A673 (cell line): Measurements from ENCODE around the gene ZNFX1. TPM values are rescaled to one million over a fixed set of nuclear protein-coding genes. Genes with fewer than 3 reads are reported as not detected.
A peak's percentile ranks its signal among the peaks of the same experiment; 100 is the strongest.

Experiments used
- BruUV-seq: library from RNA; stranded (reverse); fragments of 400-500 nt; replicated peaks from 2 replicates; lab custom pipeline; 2021; lab: Mats Ljungman, UMichigan
- CTCF ChIA-PET: fragments of 300-600 bp; sonication (Branson Sonifier 250); formaldehyde crosslinking; loops from one replicate; lab custom pipeline; 2022; ENCODE audit warnings: antibody characterized with exemption; lab: Charles Lee
- POLR2A ChIA-PET: fragments of 300-600 bp; sonication (Branson Sonifier 250); formaldehyde crosslinking; loops from one replicate; lab custom pipeline; 2022; ENCODE audit warnings: antibody characterized with exemption; ENCODE audit not compliant: low non-redundant PET; lab: Charles Lee
- DNase-seq: peaks from one replicate; pipeline ENCODE4 v3.0.0-alpha.2; 2015; ENCODE audit warnings: low spot score
- H3K27ac ChIP-seq: fragments of 200-600 bp; sonication (generic); 2 replicates; pipeline ENCODE4 v1.5.1; 2016; ENCODE audit warnings: mixed run types, low read depth, mild to moderate bottlenecking, mixed read lengths, antibody characterized with exemption, low read length; ENCODE audit not compliant: poor library complexity, severe bottlenecking
- H3K27me3 ChIP-seq: fragments of 200-600 bp; sonication (generic); replicated peaks from 2 replicates; pipeline ENCODE4 v1.6.1; 2017; ENCODE audit warnings: mixed run types, low read depth, mild to moderate bottlenecking, mixed read lengths, antibody characterized with exemption, low read length; ENCODE audit not compliant: insufficient read depth, poor library complexity
- H3K36me3 ChIP-seq: fragments of 200-600 bp; sonication (generic); 2 replicates; pipeline ENCODE4 v1.6.1; 2016; ENCODE audit warnings: mixed run types, mild to moderate bottlenecking, mixed read lengths, antibody characterized with exemption, low read length; ENCODE audit not compliant: insufficient read depth, poor library complexity, severe bottlenecking
- H3K4me1 ChIP-seq: fragments of 200-600 bp; sonication (generic); 2 replicates; pipeline ENCODE4 v1.6.1; 2017; ENCODE audit warnings: mixed run types, mild to moderate bottlenecking, mixed read lengths, antibody characterized with exemption, low read length; ENCODE audit not compliant: insufficient read depth, poor library complexity, severe bottlenecking
- H3K4me3 ChIP-seq: fragments of 200-600 bp; sonication (generic); 2 replicates; pipeline ENCODE4 v1.5.1; 2016; ENCODE audit warnings: low read depth, mixed run types, mild to moderate bottlenecking, mixed read lengths, low read length; ENCODE audit not compliant: poor library complexity, severe bottlenecking
- H3K9me3 ChIP-seq: fragments of 200-600 bp; sonication (generic); 2 replicates; pipeline ENCODE4 v1.6.1; 2016; ENCODE audit warnings: mixed run types, low read depth, mild to moderate bottlenecking, mixed read lengths, antibody characterized with exemption, low read length; ENCODE audit not compliant: poor library complexity, severe bottlenecking
- EZH2 ChIP-seq: fragments of 200-600 bp; sonication (generic); IDR thresholded peaks from 2 replicates; pipeline ENCODE4 v1.6.1; 2017; ENCODE audit warnings: borderline replicate concordance, low read depth, mild to moderate bottlenecking, mixed read lengths, antibody characterized with exemption, low read length; ENCODE audit not compliant: poor library complexity, severe bottlenecking
- intact Hi-C: fragments of 100-400 bp; cut with micrococcal nuclease; formaldehyde crosslinking; loops from one replicate; pipeline ENCODE4 v1.10.0; 2022; ENCODE audit not compliant: unreplicated experiment
- total RNA-seq: library from RNA; stranded (reverse); gene quantifications from 2 replicates; pipeline ENCODE4 v1.2.3, GENCODE V29; 2021
- TF ChIP-seq, protein P1 (sequence below): fragments of 300-800, 200-600 bp; sonication (generic); conservative IDR thresholded peaks from 2 replicates; pipeline ENCODE4 v1.5.1; 2017; ENCODE audit warnings: low read depth, mild to moderate bottlenecking, antibody characterized with exemption, low read length, moderate library complexity, mixed read lengths

Gene ZNFX1
- total RNA-seq, 1 experiment from 2014 or later = 19.0 TPM

- no TSS peak for BruUV-seq
- no peaks in the 10 kb centered on the region for H3K27me3 ChIP-seq
- no peak overlapping the region for H3K27ac ChIP-seq
- TF ChIP-seq, protein P1, sequence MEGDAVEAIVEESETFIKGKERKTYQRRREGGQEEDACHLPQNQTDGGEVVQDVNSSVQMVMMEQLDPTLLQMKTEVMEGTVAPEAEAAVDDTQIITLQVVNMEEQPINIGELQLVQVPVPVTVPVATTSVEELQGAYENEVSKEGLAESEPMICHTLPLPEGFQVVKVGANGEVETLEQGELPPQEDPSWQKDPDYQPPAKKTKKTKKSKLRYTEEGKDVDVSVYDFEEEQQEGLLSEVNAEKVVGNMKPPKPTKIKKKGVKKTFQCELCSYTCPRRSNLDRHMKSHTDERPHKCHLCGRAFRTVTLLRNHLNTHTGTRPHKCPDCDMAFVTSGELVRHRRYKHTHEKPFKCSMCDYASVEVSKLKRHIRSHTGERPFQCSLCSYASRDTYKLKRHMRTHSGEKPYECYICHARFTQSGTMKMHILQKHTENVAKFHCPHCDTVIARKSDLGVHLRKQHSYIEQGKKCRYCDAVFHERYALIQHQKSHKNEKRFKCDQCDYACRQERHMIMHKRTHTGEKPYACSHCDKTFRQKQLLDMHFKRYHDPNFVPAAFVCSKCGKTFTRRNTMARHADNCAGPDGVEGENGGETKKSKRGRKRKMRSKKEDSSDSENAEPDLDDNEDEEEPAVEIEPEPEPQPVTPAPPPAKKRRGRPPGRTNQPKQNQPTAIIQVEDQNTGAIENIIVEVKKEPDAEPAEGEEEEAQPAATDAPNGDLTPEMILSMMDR = no peak
- no peak for TF ChIP-seq EZH2
- CTCF ChIA-PET = no interaction called here
- peaks cover 37% of the 10 kb centered on the region for H3K9me3 ChIP-seq
- H3K4me3 ChIP-seq = peak overlapping the region; percentile 0
- DNase-seq = no peak
- POLR2A ChIA-PET = no interaction called here
- intact Hi-C loops = no loop called here
- peaks cover 100% of the 10 kb centered on the region for H3K36me3 ChIP-seq
- peaks cover 17% of the 10 kb centered on the region for H3K4me1 ChIP-seq
Measured at GRCh38 chr20:49285233-49285668, 7.4 kb upstream of the ZNFX1 start.

DNA sequence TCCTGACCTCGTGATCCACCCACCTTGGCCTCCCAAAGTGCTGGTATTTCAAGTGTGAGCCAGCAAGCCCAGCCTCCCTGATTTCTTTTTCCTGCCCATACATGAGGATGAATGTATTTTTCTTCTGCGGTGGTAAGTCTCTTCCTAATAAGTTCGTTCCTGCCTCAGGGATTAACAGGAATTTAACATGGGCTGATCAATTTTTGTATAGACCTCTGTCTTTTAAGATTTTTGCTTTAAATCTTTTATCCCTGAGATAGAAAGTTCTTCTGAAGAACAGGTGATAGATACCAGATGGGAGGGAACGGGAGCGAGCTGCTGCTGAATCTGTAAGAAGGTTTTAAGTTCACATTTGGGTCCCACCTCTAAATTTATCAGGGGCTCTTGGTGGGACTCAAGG lies 7.0 kb upstream of the ZNFX1 start:
- Histone ChIP-seq H3K4me3 (peak overlapping the region; percentile 0), H3K4me1 (peaks cover 17% of the 10 kb centered on the region), H3K27me3 (no peaks in the 10 kb centered on the region), H3K9me3 (peaks cover 42% of the 10 kb centered on the region), H3K27ac (no peak overlapping the region), H3K36me3 (peaks cover 100% of the 10 kb centered on the region)
- BruUV-seq = no TSS peak
- DNase-seq = no peak
- CTCF ChIA-PET = interaction anchor here (0.7 kb wide), 1 partner anchor 775 kb away, joined by 6 read pairs; no protein-coding TSS in a partner anchor
- intact Hi-C loops = no loop called here
- TF ChIP-seq, protein P1 = no peak
- no peak for TF ChIP-seq EZH2
- POLR2A ChIA-PET = no interaction called here

GRCh38 chr20:49283703-49284625 lies 6.1 kb upstream of the ZNFX1 start:
- intact Hi-C loops = no loop called here
- Histone ChIP-seq H3K27me3 (no peaks in the 10 kb centered on the region), H3K27ac (no peak overlapping the region), H3K4me1 (peaks cover 17% of the 10 kb centered on the region), H3K9me3 (peaks cover 43% of the 10 kb centered on the region), H3K4me3 (peak overlapping the region; percentile 81), H3K36me3 (peaks cover 100% of the 10 kb centered on the region)
- ChIA-PET POLR2A (interaction anchor here (0.6 to 0.7 kb wide), 2 partner anchors 19 to 1879 kb away, joined by 3 to 5 read pairs; no protein-coding TSS in a partner anchor), CTCF (interaction anchor here (0.7 kb wide), 1 partner anchor 776 kb away, joined by 6 read pairs; no protein-coding TSS in a partner anchor)
- BruUV-seq = no TSS peak
- TF ChIP-seq, protein P1 = no peak
- no peak for TF ChIP-seq EZH2
- DNase-seq = peak; percentile 32
